PC-3 (cell line): ENCODE data around the gene HNRNPC. TPM values are rescaled to one million over a fixed set of nuclear protein-coding genes. Genes with fewer than 3 reads are reported as not detected.

Experiments
- total RNA-seq: library from RNA; depleted of rRNA; stranded (reverse); fragments of >200 nt; gene quantifications from 2 replicates; pipeline ENCODE4 v1.2.3, GENCODE V29; 2014; rRNA removed

The HNRNPC gene
- total RNA-seq, 1 experiment from 2014 or later: 682 TPM

Other genes starting within 250 kb of the HNRNPC start
- 4.0 and 4.7 TPM in 2 replicates for gene NDRG2, start 244.4 kb downstream of the HNRNPC start, total RNA-seq
- gene TPPP2, start 239.2 kb downstream of the HNRNPC start, total RNA-seq: not detected in 2 replicates
- gene RNASE13, start 234.6 kb downstream of the HNRNPC start, total RNA-seq: not detected in 2 replicates
- gene RNASE7, start 227.1 kb downstream of the HNRNPC start, total RNA-seq: not detected in 2 replicates
- gene RNASE8, start 211.6 kb downstream of the HNRNPC start, total RNA-seq: not detected in 2 replicates
- gene ARHGEF40, start 199.1 kb downstream of the HNRNPC start, total RNA-seq: 2.7 and 3.9 TPM in 2 replicates
- 5.7 and 6.0 TPM in 2 replicates for gene ZNF219, start 170.8 kb downstream of the HNRNPC start, total RNA-seq
- gene TMEM253, start 168.4 kb downstream of the HNRNPC start, total RNA-seq: not detected in 2 replicates
- gene OR5AU1, start 113.4 kb downstream of the HNRNPC start, total RNA-seq: not detected in 2 replicates
- 0.33 TPM in 1 of 2 replicates, not detected in the other for gene RPGRIP1, start 10.6 kb upstream of the HNRNPC start, total RNA-seq
- 92.6 and 102 TPM in 2 replicates for gene SUPT16H, start 114.6 kb upstream of the HNRNPC start, total RNA-seq
- 57.4 and 81.0 TPM in 2 replicates for gene CHD8, start 186.7 kb upstream of the HNRNPC start, total RNA-seq
- gene RAB2B, start 207.5 kb upstream of the HNRNPC start, total RNA-seq: 11.7 and 26.8 TPM in 2 replicates
- 26.7 and 38.5 TPM in 2 replicates for gene TOX4, start 207.8 kb upstream of the HNRNPC start, total RNA-seq
- 47.6 and 57.1 TPM in 2 replicates for gene METTL3, start 241.9 kb upstream of the HNRNPC start, total RNA-seq